Parathyroid adenoma (tissue), 2 donors: ENCODE data around the gene POLE.

Source experiments
- H2AFZ ChIP-seq: fragments of 300-600 bp; sonication (generic); one replicate; pipeline ENCODE4 v1.7.0; 2017; ENCODE audit warnings: antibody characterized with exemption, mild to moderate bottlenecking
- H3K27ac ChIP-seq: fragments of 300-600 bp; sonication (generic); one replicate; pipeline ENCODE4 v1.7.0; 2017
- H3K27me3 ChIP-seq: fragments of 300-600 bp; sonication (generic); one replicate; pipeline ENCODE4 v1.7.0; 2017; ENCODE audit warnings: low read length; ENCODE audit not compliant: control insufficient read depth, insufficient read depth
- H3K36me3 ChIP-seq: fragments of 300-600 bp; sonication (generic); one replicate; pipeline ENCODE4 v1.7.0; 2017; ENCODE audit warnings: low read length; ENCODE audit not compliant: control insufficient read depth, insufficient read depth
- H3K4me1 ChIP-seq: fragments of 300-600 bp; sonication (generic); one replicate; pipeline ENCODE4 v1.7.0; 2017; ENCODE audit warnings: control low read depth
- H3K4me2 ChIP-seq: fragments of 300-600 bp; sonication (generic); one replicate; pipeline ENCODE4 v1.7.0; 2017; ENCODE audit warnings: low read length
- H3K4me3 ChIP-seq: fragments of 300-600 bp; sonication (generic); one replicate; pipeline ENCODE4 v1.7.0; 2017; ENCODE audit warnings: low read depth, low read length
- H3K79me2 ChIP-seq: fragments of 300-600 bp; sonication (generic); one replicate; pipeline ENCODE4 v1.7.0; 2017; ENCODE audit warnings: control low read depth
- H3K9ac ChIP-seq: fragments of 300-600 bp; sonication (generic); one replicate; pipeline ENCODE4 v1.7.0; 2017; ENCODE audit warnings: mild to moderate bottlenecking
- H3K9me3 ChIP-seq: fragments of 300-600 bp; sonication (generic); one replicate; pipeline ENCODE4 v1.7.0; 2017; ENCODE audit warnings: low read length; ENCODE audit not compliant: control insufficient read depth
- TF ChIP-seq, protein P1 (sequence below): fragments of 300-600 bp; sonication (generic); IDR thresholded peaks from one replicate; pipeline ENCODE4 v1.7.0; 2017; ENCODE audit warnings: antibody characterized with exemption, mild to moderate bottlenecking
- donor health status: primary hyperparathyroidism.

The POLE gene

DNA sequence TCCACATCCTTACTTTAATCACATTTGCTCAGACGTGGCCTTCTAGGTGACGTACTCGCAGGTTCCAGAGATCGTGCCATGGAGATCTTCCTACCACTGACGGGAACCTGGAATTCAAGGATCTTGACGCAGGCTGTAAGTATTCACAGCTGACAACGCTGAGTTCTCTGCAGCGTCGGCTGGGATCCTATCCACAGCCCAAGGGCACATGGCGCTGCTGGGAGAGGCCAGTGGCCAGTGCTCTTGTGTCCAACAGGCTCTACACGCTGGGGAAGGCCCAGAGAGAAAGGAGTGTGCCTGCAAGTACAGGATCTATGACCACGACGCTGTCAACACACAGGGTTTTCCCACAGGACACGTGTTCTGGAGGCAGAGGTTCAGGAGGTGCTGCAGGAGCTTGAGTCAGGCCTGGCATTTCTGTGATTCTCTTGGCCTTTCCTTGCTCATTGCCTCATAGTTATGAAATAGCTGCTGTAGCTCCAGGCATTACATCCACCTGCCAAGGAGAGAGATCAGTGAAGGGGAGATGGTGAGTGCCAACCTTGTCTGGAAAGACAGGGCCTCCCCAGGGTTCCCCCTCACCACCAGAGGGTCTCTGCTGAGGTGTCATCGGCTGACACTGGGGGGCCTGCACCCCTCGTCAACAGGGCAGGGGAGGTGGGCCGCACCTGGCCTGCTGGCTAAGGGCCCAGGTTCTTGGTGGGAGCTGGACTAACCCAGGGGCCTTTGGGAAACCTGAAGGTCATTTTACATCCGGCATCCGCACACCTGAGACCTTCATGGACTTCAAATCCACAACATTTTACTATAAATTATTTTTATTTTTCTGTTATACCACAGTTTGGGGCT is 98.1 kb downstream of the POLE start:
- Histone ChIP-seq H3K79me2 (no peaks in the 10 kb centered on the region), H3K27ac (no peak overlapping the region), H3K4me1 (no peaks in the 10 kb centered on the region), H2AFZ (no peak overlapping the region), H3K9ac (no peak overlapping the region), H3K9me3 (no peaks in the 10 kb centered on the region), H3K4me3 (no peak overlapping the region), H3K36me3 (no peaks in the 10 kb centered on the region), H3K27me3 (no peaks in the 10 kb centered on the region), H3K4me2 (no peak overlapping the region)
- TF ChIP-seq, protein P1, sequence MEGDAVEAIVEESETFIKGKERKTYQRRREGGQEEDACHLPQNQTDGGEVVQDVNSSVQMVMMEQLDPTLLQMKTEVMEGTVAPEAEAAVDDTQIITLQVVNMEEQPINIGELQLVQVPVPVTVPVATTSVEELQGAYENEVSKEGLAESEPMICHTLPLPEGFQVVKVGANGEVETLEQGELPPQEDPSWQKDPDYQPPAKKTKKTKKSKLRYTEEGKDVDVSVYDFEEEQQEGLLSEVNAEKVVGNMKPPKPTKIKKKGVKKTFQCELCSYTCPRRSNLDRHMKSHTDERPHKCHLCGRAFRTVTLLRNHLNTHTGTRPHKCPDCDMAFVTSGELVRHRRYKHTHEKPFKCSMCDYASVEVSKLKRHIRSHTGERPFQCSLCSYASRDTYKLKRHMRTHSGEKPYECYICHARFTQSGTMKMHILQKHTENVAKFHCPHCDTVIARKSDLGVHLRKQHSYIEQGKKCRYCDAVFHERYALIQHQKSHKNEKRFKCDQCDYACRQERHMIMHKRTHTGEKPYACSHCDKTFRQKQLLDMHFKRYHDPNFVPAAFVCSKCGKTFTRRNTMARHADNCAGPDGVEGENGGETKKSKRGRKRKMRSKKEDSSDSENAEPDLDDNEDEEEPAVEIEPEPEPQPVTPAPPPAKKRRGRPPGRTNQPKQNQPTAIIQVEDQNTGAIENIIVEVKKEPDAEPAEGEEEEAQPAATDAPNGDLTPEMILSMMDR = no peak

DNA sequence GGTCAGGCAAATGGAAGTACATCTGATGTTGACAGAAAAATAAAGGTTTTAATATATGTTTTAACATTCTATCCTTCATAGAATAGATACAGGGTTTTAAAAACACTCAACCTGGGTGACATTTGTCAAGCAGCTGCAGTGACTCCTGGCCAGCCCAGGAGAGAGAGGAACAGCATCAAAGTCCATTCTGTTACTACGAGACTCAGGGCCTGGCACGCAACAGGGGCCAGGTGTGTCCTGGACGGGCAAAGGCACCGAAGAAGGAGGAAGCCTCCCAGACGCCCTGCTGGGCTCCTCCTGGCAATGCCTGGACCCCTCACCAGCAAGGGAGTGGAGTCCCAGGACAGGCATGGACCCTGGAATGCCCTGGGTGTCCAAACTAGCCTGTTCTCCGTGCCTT is 98.8 kb downstream of the POLE start:
- no peak overlapping the region for H3K4me3 ChIP-seq
- H3K9ac ChIP-seq = no peak overlapping the region
- H2AFZ ChIP-seq = no peak overlapping the region
- no peaks in the 10 kb centered on the region for H3K4me1 ChIP-seq
- H3K9me3 ChIP-seq = no peaks in the 10 kb centered on the region
- H3K27ac ChIP-seq = no peak overlapping the region
- no peak overlapping the region for H3K4me2 ChIP-seq
- no peaks in the 10 kb centered on the region for H3K79me2 ChIP-seq
- no peaks in the 10 kb centered on the region for H3K27me3 ChIP-seq
- TF ChIP-seq, protein P1 = no peak
- no peaks in the 10 kb centered on the region for H3K36me3 ChIP-seq

DNA sequence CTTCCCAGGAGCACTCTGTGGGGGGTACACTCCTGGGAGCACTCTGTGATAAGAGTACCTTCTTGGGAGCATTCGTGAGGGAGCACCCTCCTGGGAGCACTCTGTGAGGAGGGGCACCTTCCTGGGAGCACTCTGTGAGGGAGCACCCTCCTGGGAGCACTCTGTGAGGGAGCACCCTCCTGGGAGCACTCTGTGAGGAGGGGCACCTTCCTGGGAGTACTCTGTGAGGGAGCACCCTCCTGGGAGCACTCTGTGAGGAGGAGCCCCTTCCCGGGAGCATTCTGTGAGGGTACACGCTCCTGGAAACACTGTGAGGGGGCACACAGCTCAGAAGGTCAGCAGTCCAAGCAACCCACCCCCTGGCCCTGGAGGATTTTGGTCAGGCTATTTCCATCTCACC is 99.4 kb downstream of the POLE start:
- Histone ChIP-seq H3K4me1 (no peaks in the 10 kb centered on the region), H3K79me2 (no peaks in the 10 kb centered on the region), H3K27me3 (no peaks in the 10 kb centered on the region), H3K4me2 (no peak overlapping the region), H3K36me3 (no peaks in the 10 kb centered on the region), H2AFZ (no peak overlapping the region), H3K9me3 (no peaks in the 10 kb centered on the region), H3K27ac (no peak overlapping the region), H3K9ac (no peak overlapping the region), H3K4me3 (no peak overlapping the region)
- TF ChIP-seq, protein P1 = no peak

DNA sequence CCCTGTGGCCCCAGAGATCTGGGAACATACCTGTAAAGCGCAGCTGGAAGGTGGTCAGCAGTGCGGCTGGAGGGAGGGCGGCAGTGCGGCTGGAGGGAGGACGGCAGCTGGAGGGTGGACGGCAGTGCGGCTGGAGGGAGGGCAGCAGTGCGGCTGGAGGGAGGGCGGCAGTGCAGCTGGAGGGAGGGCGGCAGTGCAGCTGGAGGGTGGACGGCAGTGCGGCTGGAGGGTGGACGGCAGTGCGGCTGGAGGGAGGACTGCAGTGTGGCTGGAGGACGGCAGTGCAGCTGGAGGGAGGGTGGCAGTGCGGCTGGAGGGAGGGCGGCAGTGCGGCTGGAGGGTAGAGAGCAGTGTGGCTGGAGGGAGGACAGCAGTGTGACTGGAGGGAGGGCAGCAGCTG is 100.2 kb downstream of the POLE start:
- no peak overlapping the region for H3K9ac ChIP-seq
- H3K79me2 ChIP-seq = no peaks in the 10 kb centered on the region

More for the DNA sequence above, 100.2 kb downstream of the POLE start:
- H3K27ac ChIP-seq = no peak overlapping the region
- H3K9me3 ChIP-seq = no peaks in the 10 kb centered on the region
- H3K4me3 ChIP-seq = no peak overlapping the region
- no peak overlapping the region for H2AFZ ChIP-seq
- H3K27me3 ChIP-seq = no peaks in the 10 kb centered on the region
- no peaks in the 10 kb centered on the region for H3K36me3 ChIP-seq
- H3K4me2 ChIP-seq = no peak overlapping the region
- H3K4me1 ChIP-seq = no peaks in the 10 kb centered on the region
- TF ChIP-seq, protein P1 = no peak
